Heart left ventricle (tissue), 16 donors: ENCODE results near the gene ZNF76. TPM values are rescaled to one million over a fixed set of nuclear protein-coding genes. Genes with fewer than 3 reads are reported as not detected.

Experiments
- ATAC-seq, 4 donors: fragments of 200-7000 bp; cut with Tn5 transposase; one replicate each; pipeline ENCODE4 v1.9.1; 2020 to 2022; ENCODE audit warnings: moderate library complexity in 4 of 4, mild to moderate bottlenecking in 3 of 4, moderate number of reproducible peaks in 1 of 4
- DNase-seq, 5 donors: peaks; one replicate each; pipeline ENCODE4 v3.0.0-alpha.2; 2020
- H3K27ac ChIP-seq, 12 donors: fragments of 200-600 bp; sonication (generic) in 4 of 12; one replicate each; pipeline versions ENCODE4 v1.5.0 to v1.8.0; 2016 to 2022; ENCODE audit warnings: mild to moderate bottlenecking in 2 of 12
- H3K27me3 ChIP-seq, 9 donors: fragments of 200-600 bp; sonication (generic) in 2 of 9; one replicate each; pipeline versions ENCODE4 v1.5.1 to v1.8.0; 2016 to 2022; ENCODE audit warnings: mild to moderate bottlenecking in 3 of 9
- H3K36me3 ChIP-seq, 9 donors: fragments of 200-600 bp; sonication (generic) in 2 of 9; one replicate each; pipeline versions ENCODE4 v1.5.0 to v1.8.0; 2018 to 2022; ENCODE audit warnings: mild to moderate bottlenecking in 2 of 9
- H3K4me1 ChIP-seq, 12 donors: fragments of 200-600 bp; sonication (generic) in 4 of 12; one replicate each; pipeline versions ENCODE4 v1.5.0 to v1.8.0; 2016 to 2022; ENCODE audit warnings: mild to moderate bottlenecking in 3 of 12
- H3K4me3 ChIP-seq, 12 donors: fragments of 200-600 bp; sonication (generic) in 4 of 12; one replicate each; pipeline versions ENCODE4 v1.5.0 to v1.8.0; 2017 to 2022; ENCODE audit warnings: mild to moderate bottlenecking in 9 of 12, moderate library complexity in 4 of 12
- H3K9me3 ChIP-seq, 12 donors: fragments of 200-600 bp; sonication (generic) in 4 of 12; one replicate each; pipeline versions ENCODE4 v1.5.0 to v1.8.0; 2016 to 2022; ENCODE audit warnings: mild to moderate bottlenecking in 1 of 12
- POLR2A ChIP-seq, 2 donors: fragments of 450-650 bp; IDR thresholded peaks; one replicate each; pipeline ENCODE4 v1.6.1; 2017; ENCODE audit warnings: antibody characterized with exemption in 2 of 2, mild to moderate bottlenecking in 2 of 2, moderate library complexity in 2 of 2
- WGBS, 4 donors: extraction: QIAGEN DNeasy Blood & Tissue Kit in 2 of 4; methylation state at CpG; one replicate each; pipeline versions ENCODE4 v1.1.5 to v1.1.7; 2013 to 2018; 5-methylcytosine and 5-hydroxymethylcytosine counted together
- intact Hi-C, 10 donors: fragments of 100-400 bp; cut with DNase I; formaldehyde crosslinking; loops; one replicate each; pipeline versions ENCODE4 v1.11.1 to v1.14.2; 2022
- polyA plus RNA-seq, 2 donors: library from polyadenylated mRNA; stranded (reverse); fragments of 200-250 nt; gene quantifications; one replicate each; pipeline ENCODE4 v1.2.3, GENCODE V29; 2013
- total RNA-seq, 9 donors: library from RNA; depleted of rRNA in 2 of 9; stranded (reverse); fragments of >200 nt in 2 of 9; fragmentation: NEBNext Ultra II Directional in 3 of 9; extraction: Animal tissue kit (Norgen Biotek cat#: 25700) in 3 of 9; gene quantifications; one replicate each; pipeline versions ENCODE4 v1.1.0 to v1.2.4, GENCODE V29; 2016 to 2023
- TF ChIP-seq, protein P1 (sequence below), 12 donors: fragments of 200-600 bp; sonication (generic) in 4 of 12; IDR thresholded peaks; one replicate each; pipeline versions ENCODE4 v1.5.0 to v1.8.0; 2018 to 2022; ENCODE audit warnings: antibody characterized with exemption in 12 of 12, mild to moderate bottlenecking in 5 of 12
- donor health status: ischemic (EF 13 %, LVEDD 7.1; RV severe dilation, severe dysfunction).
- donor health status: healthy with polysubstance abuse.
- donor health status: DM: no; HTN: yes; CAD: no.
- donor health status: DM: no; HTN: no; CAD: no.
- donor health status: ischemic (EF 25% LVEDD 6.9; RV normal size, moderate dysfunction).
- donor health status: ischemic (EF 25% LVEDD 5.7; RV mildly dilated, moderate dysfunction).
- donor health status: healthy.
- donor health status: DM: yes; HTN: yes; CAD: no.
- donor health status: ischemic (EF 35%, LVEDD 5.7; RV mildly dilated, moderate dysfunction).
- donor health status: nonischemic (EF 11% LVEDD 7.7; RV severe dilation, severe dysfunction).
- donor health status: DM: yes; HTN: yes; CAD: no.
- donor health status: PGD.
- donor health status: ischemic (EF 29% LVEDD 5.4; RV normal size, mild dysfunction).
- donor health status: nonischemic (EF 23%, LVEDD 6.1; RV moderate dilation, normal function).

ZNF76 gene
- total and polyA plus RNA-seq, 11 donors = 20.2 to 46.1 (median 33.0) TPM

DNA sequence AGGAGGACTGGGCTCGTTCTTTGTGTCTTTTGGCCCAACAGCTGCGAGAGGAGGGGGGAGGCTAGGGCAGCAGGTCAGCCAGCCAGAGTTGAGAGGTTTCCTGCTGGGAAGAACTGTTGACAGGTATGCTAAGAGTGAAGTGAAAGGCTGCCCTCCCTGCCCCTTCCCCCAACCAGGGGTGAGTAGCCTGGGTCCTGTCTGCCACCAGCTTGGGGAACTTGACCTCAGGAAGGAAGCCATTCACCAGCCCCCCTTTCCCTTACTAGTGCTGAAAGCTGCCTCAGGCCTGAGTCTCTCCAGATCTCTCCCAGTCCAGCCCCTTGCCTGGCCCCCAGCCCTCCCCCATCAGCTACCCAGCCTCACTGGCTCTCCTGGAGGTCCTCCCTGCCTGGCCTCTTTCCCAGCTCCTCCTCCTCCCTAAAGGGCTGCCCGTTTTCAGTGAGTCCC is 20.7 kb upstream of the ZNF76 start:
- Histone ChIP-seq H3K4me1 (peaks cover 0 to 55% (median 24%) of the 10 kb centered on the region in 12 donors), H3K27ac (peak overlapping the region in 11 of 12 donors; percentile 33 to 78 (median 52)), H3K4me3 (no peak overlapping the region), H3K9me3 (peaks cover 0 to 4% (median 0%) of the 10 kb centered on the region in 12 donors), H3K27me3 (no peaks in the 10 kb centered on the region), H3K36me3 (peaks cover 0 to 12% (median 4%) of the 10 kb centered on the region in 9 donors)
- WGBS, 4 donors = 24 to 32% (median 29%) methylated on average over 3 of the region's 3 CpGs
- DNase-seq = peak; percentile 83 to 94 (median 87)
- intact Hi-C loops = loop anchor here in 6 of 10 donors (2.0 to 10.0 kb wide), 6 partner anchors 18 to 254 kb away; no protein-coding TSS in a partner anchor
- peak; percentile 92 to 96 (median 94) for ATAC-seq
- peak in 1 of 2 donors; percentile 21 for TF ChIP-seq POLR2A (IDR thresholded peaks at IDR 0.05)
- TF ChIP-seq, protein P1, sequence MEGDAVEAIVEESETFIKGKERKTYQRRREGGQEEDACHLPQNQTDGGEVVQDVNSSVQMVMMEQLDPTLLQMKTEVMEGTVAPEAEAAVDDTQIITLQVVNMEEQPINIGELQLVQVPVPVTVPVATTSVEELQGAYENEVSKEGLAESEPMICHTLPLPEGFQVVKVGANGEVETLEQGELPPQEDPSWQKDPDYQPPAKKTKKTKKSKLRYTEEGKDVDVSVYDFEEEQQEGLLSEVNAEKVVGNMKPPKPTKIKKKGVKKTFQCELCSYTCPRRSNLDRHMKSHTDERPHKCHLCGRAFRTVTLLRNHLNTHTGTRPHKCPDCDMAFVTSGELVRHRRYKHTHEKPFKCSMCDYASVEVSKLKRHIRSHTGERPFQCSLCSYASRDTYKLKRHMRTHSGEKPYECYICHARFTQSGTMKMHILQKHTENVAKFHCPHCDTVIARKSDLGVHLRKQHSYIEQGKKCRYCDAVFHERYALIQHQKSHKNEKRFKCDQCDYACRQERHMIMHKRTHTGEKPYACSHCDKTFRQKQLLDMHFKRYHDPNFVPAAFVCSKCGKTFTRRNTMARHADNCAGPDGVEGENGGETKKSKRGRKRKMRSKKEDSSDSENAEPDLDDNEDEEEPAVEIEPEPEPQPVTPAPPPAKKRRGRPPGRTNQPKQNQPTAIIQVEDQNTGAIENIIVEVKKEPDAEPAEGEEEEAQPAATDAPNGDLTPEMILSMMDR (IDR thresholded peaks at IDR 0.05) = no peak

DNA sequence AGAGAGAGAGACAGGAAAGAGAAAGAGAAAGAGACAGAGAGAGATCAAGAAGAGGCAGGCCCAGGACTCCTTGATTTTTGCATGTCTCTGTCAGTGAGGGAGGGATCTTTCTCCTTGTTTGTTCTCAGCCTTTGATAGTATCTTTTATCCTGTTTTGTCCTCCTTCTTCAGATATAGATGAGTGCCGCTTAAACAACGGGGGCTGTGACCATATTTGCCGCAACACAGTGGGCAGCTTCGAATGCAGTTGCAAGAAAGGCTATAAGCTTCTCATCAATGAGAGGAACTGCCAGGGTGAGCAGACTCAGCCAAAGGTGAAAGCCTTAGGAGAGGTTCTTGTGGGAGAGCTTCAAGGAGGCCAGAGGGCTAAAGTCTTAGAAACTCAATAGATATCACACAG is 20.0 kb upstream of the ZNF76 start:
- no peak for DNase-seq
- Histone ChIP-seq H3K27me3 (no peaks in the 10 kb centered on the region), H3K27ac (peak overlapping the region in 8 of 12 donors; percentile 40 to 78 (median 49)), H3K4me1 (peaks cover 0 to 55% (median 24%) of the 10 kb centered on the region in 12 donors), H3K4me3 (no peak overlapping the region), H3K9me3 (peaks cover 0 to 4% (median 0%) of the 10 kb centered on the region in 12 donors), H3K36me3 (peaks cover 0 to 19% (median 11%) of the 10 kb centered on the region in 9 donors)
- TF ChIP-seq, protein P1 (IDR thresholded peaks at IDR 0.05) = no peak
- no peak for TF ChIP-seq POLR2A (IDR thresholded peaks at IDR 0.05)
- intact Hi-C loops = loop anchor here in 6 of 10 donors (2.0 to 10.0 kb wide), 6 partner anchors 19 to 255 kb away; no protein-coding TSS in a partner anchor
- ATAC-seq = no peak
- WGBS, 4 donors = 81 to 90% (median 89%) methylated on average over 4 of the region's 4 CpGs

DNA sequence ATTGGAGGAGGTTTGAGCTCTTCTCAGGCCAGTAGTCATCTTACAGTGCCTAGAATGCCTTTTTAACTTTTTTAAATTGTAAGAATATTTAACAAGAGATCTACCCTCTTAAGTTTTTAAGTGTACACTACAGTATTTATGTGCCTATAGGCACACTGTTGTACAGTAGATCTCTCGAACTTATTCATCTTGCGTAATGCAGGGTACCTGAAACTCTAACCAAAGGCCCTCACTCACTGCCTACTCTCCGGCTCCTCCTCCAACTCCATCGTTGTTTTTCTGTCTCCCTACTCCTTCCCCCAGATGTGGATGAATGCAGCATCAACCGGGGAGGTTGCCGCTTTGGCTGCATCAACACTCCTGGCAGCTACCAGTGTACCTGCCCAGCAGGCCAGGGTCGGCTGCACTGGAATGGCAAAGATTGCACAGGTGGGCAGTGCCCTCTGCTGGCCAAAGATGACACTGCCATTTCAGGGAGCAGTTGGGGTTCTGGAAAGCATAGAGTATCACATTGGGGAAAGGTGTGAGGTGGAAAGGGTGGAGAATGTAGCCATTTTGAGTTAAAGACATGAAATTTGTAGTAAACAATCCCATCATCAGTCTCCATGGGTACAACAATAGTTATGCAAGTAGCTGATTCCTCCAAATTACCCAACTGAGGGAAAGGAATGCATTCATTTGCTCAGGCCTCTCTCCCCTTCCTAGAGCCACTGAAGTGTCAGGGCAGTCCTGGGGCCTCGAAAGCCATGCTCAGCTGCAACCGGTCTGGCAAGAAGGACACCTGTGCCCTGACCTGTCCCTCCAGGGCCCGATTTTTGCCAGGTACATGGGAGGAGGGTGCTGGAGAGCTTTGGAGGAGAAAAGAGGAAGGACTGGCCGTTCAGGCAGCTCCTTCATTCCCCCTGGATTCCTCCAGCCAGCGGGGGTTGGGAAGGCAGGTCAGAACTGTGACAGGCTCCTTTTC is 18.4 kb upstream of the ZNF76 start:
- DNase-seq (peak; percentile 63 to 84 (median 67)), ATAC-seq (peak; percentile 11 to 41 (median 23))
- WGBS, 4 donors = 41 to 49% (median 43%) methylated on average over 11 to 12 of the region's 12 CpGs
- intact Hi-C loops = loop anchor here (1.0 to 10.0 kb wide), 8 partner anchors 34 to 346 kb away; no protein-coding TSS in a partner anchor
- Histone ChIP-seq H3K27me3 (no peaks in the 10 kb centered on the region), H3K27ac (peak overlapping the region in 1 of 12 donors; percentile 19), H3K9me3 (no peaks in the 10 kb centered on the region), H3K4me3 (no peak overlapping the region), H3K36me3 (peaks cover 0 to 33% (median 26%) of the 10 kb centered on the region in 9 donors), H3K4me1 (peaks cover 0 to 52% (median 24%) of the 10 kb centered on the region in 12 donors)
- no peak for TF ChIP-seq POLR2A (IDR thresholded peaks at IDR 0.05)
- TF ChIP-seq, protein P1 (IDR thresholded peaks at IDR 0.05) = peak; percentile 93 to 98 (median 94)

DNA sequence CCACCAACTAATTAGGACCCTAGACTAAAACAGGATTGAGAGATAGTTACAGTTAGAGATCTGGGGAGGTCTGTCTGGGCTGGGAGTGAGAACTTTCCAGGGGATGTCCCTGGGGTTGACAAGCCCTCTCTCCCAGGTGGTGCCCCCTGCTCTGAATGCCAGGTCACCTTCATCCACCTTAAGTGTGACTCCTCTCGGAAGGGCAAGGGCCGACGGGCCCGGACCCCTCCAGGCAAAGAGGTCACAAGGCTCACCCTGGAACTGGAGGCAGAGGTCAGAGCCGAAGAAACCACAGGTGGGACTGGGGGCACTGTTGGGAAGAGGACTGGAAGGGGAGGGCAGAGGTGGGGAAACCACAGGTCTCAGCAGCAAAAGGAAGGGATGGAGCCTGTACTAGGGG is 17.0 kb upstream of the ZNF76 start:
- no peaks in the 10 kb centered on the region for H3K9me3 ChIP-seq
- TF ChIP-seq, protein P1 (IDR thresholded peaks at IDR 0.05) = no peak
- no peak for TF ChIP-seq POLR2A (IDR thresholded peaks at IDR 0.05)
- peaks cover 0 to 41% (median 31%) of the 10 kb centered on the region in 9 donors for H3K36me3 ChIP-seq
- H3K4me1 ChIP-seq = peaks cover 0 to 42% (median 22%) of the 10 kb centered on the region in 12 donors
- H3K4me3 ChIP-seq = no peak overlapping the region
- ATAC-seq (no peak), DNase-seq (no peak)
- no peaks in the 10 kb centered on the region for H3K27me3 ChIP-seq
- H3K27ac ChIP-seq = no peak overlapping the region
- WGBS, 4 donors = 86 to 94% (median 90%) methylated on average over 5 of the region's 5 CpGs
- intact Hi-C loops = loop anchor here in 8 of 10 donors (5.0 to 10.0 kb wide), 5 partner anchors 35 to 348 kb away; no protein-coding TSS in a partner anchor
